ENCODE data around the gene HSPB2.

DNA sequence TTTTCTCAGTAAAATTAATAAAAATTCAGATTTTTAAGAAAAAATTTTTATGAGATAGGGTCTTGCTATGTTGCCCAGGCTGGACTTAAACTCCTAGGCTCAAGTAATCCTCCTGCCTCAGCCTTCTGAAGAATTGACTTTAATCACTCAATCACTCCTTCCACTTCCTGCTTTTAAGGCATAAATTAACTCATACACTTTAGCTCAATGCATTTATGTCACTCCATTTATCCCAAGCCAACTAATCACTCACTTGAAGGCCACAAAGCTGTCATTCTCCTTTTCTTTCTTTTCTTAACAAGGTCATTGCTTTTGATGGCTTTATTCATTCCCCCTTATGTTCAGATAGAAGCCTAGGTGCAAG is 42.0 kb upstream of the HSPB2 start:
- no peak for TF ChIP-seq POLR2A (IDR thresholded peaks at IDR 0.05)
- TF ChIP-seq, protein P1, sequence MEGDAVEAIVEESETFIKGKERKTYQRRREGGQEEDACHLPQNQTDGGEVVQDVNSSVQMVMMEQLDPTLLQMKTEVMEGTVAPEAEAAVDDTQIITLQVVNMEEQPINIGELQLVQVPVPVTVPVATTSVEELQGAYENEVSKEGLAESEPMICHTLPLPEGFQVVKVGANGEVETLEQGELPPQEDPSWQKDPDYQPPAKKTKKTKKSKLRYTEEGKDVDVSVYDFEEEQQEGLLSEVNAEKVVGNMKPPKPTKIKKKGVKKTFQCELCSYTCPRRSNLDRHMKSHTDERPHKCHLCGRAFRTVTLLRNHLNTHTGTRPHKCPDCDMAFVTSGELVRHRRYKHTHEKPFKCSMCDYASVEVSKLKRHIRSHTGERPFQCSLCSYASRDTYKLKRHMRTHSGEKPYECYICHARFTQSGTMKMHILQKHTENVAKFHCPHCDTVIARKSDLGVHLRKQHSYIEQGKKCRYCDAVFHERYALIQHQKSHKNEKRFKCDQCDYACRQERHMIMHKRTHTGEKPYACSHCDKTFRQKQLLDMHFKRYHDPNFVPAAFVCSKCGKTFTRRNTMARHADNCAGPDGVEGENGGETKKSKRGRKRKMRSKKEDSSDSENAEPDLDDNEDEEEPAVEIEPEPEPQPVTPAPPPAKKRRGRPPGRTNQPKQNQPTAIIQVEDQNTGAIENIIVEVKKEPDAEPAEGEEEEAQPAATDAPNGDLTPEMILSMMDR (IDR thresholded peaks at IDR 0.05): no peak
